Skeletal muscle satellite cell (primary cell): ENCODE data around the gene PIP.
A peak's percentile ranks its signal among the peaks of the same experiment; 100 is the strongest.
"Not testable (repeated sequence)": the region's sequence is repeated elsewhere in the genome, so short reads cannot be mapped to it uniquely, and the experiment has no call there.

Experiments
- H3K27me3 ChIP-seq: 2 replicates; pipeline ENCODE4 v1.7.0; 2013; ENCODE audit warnings: low read length; ENCODE audit not compliant: control insufficient read depth, insufficient read depth
- H3K36me3 ChIP-seq: 2 replicates; pipeline ENCODE4 v1.7.0; 2013; ENCODE audit warnings: mild to moderate bottlenecking, control low read depth, low read length; ENCODE audit not compliant: insufficient read depth
- H3K4me1 ChIP-seq: 2 replicates; pipeline ENCODE4 v1.7.0; 2013; ENCODE audit warnings: low read length; ENCODE audit not compliant: control insufficient read depth, insufficient read depth
- H3K4me2 ChIP-seq: 2 replicates; pipeline ENCODE4 v1.7.0; 2013; ENCODE audit warnings: mild to moderate bottlenecking, low read length
- H3K4me3 ChIP-seq: 2 replicates; pipeline ENCODE4 v1.7.0; 2013; ENCODE audit warnings: low read length
- H3K9ac ChIP-seq: 2 replicates; pipeline ENCODE4 v1.7.0; 2013; ENCODE audit warnings: mild to moderate bottlenecking, low read depth, low read length, moderate library complexity
- H3K9me3 ChIP-seq: replicated peaks from 2 replicates; pipeline ENCODE4 v1.7.0; 2013; ENCODE audit warnings: mild to moderate bottlenecking, control low read depth, low read length

PIP gene

DNA sequence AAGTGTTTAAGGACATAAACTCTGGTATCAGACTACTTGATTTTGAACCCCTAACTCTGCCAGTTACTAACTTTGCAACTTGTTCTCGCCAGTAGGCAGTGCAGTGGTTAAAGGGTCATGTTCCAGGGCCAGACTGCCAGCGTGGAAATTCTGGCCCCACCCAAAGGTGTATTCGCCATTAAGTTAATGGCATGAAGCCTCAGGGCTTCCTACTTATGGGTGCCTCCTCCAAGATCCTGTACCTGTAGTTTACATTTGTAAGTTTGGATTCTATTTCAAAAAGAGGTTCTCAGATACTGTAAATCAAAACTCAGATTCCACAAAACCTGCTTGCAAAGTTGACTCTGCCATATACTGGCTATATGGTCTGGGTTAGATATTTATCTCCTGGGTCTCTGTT, 2.8 kb upstream of the PIP start:
- Histone ChIP-seq H3K9ac (no peak overlapping the region), H3K4me2 (no peak overlapping the region), H3K9me3 (no peaks in the 10 kb centered on the region), H3K27me3 (no peaks in the 10 kb centered on the region), H3K4me1 (peaks cover 27% of the 10 kb centered on the region), H3K4me3 (no peak overlapping the region), H3K36me3 (no peaks in the 10 kb centered on the region)

- Histone ChIP-seq H3K27me3 (no peaks in the 10 kb centered on the region), H3K9me3 (no peaks in the 10 kb centered on the region), H3K9ac (no peak overlapping the region), H3K4me2 (no peak overlapping the region), H3K4me3 (no peak overlapping the region), H3K4me1 (peaks cover 27% of the 10 kb centered on the region), H3K36me3 (no peaks in the 10 kb centered on the region)
Observed at GRCh38 chr7:143129477-143129876, 2.4 kb upstream of the PIP start.

GRCh38 chr7:143130541-143130940, 1.3 kb upstream of the PIP start:
- H3K4me1 ChIP-seq, result peaks cover 25% of the 10 kb centered on the region
- H3K4me3 ChIP-seq, result no peak overlapping the region
- no peaks in the 10 kb centered on the region for H3K27me3 ChIP-seq
- no peak overlapping the region for H3K9ac ChIP-seq
- no peaks in the 10 kb centered on the region for H3K36me3 ChIP-seq
- no peaks in the 10 kb centered on the region for H3K9me3 ChIP-seq
- no peak overlapping the region for H3K4me2 ChIP-seq

- Histone ChIP-seq H3K27me3 (no peaks in the 10 kb centered on the region), H3K9ac (no peak overlapping the region), H3K4me2 (no peak overlapping the region), H3K4me3 (no peak overlapping the region), H3K36me3 (no peaks in the 10 kb centered on the region), H3K9me3 (no peaks in the 10 kb centered on the region), H3K4me1 (no peaks in the 10 kb centered on the region)
Observed at GRCh38 chr7:143147070-143147469, 15.2 kb downstream of the PIP start.

DNA sequence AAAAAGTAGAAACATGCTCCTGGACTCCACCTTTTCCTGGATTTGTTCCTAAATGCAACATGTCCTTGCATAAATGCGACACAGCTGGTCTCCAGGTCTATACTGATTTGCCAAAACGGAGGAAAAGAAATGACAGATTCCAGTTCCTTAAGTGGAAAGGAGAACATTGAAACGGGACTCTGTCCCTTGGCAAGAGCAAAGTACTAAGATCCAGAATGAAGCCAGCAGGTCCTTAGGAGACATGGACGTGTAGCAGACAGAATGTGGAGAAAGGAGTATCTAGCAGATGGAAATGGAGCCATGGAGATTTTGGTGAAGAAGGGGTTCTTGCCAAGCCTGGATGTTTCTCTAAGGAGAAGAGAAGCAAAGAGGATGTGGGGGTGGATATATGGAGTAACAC, 16.2 kb downstream of the PIP start:
- Histone ChIP-seq H3K4me3 (no peak overlapping the region), H3K4me1 (no peaks in the 10 kb centered on the region), H3K36me3 (no peaks in the 10 kb centered on the region), H3K4me2 (no peak overlapping the region), H3K9me3 (no peaks in the 10 kb centered on the region), H3K27me3 (no peaks in the 10 kb centered on the region), H3K9ac (no peak overlapping the region)

DNA sequence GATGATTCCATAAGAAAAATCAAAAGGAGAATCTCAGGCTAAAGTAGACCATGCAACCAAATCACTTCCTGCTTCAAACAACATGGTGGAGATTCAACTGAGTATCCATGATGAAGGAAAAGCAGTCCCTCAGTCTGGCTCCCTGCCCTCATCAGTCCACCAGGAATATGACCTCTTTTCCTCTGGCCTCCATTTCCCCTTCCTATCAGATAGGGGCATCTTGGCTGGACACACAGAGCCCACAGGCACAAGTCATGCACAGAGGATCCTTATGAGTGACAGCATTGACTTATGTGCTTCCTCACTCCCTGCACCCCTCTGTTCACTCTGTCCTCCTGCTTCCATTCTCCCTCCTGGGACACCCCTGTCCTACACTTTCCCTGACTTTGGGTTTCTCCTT, 16.8 kb downstream of the PIP start:
- H3K9ac ChIP-seq, result no peak overlapping the region
- no peaks in the 10 kb centered on the region for H3K4me1 ChIP-seq
- H3K4me3 ChIP-seq, result no peak overlapping the region
- no peak overlapping the region for H3K4me2 ChIP-seq
- H3K36me3 ChIP-seq, result no peaks in the 10 kb centered on the region
- H3K9me3 ChIP-seq, result no peaks in the 10 kb centered on the region
- no peaks in the 10 kb centered on the region for H3K27me3 ChIP-seq

DNA sequence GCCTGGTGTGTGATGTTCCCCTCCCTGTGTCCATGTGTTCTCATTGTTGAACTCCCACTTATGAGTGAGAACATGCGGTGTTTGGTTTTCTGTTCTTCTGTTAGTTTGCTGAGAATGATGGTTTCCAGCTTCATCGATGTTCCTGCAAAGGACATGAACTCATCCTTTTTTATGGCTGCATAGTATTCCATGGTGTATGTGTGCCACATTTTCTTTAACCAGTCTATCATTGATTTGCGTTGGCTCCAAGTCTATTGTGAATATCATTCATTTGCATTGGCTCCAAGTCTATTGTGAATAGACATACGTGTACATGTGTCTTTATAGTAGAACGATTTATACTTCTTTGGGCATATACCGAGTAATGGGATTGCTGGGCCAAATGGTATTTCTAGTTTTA, 18.8 kb downstream of the PIP start:
- H3K9ac ChIP-seq, H3K9me3 ChIP-seq, H3K4me3 ChIP-seq, H3K36me3 ChIP-seq, H3K4me1 ChIP-seq, H3K27me3 ChIP-seq, H3K4me2 ChIP-seq: not testable (repeated sequence)

DNA sequence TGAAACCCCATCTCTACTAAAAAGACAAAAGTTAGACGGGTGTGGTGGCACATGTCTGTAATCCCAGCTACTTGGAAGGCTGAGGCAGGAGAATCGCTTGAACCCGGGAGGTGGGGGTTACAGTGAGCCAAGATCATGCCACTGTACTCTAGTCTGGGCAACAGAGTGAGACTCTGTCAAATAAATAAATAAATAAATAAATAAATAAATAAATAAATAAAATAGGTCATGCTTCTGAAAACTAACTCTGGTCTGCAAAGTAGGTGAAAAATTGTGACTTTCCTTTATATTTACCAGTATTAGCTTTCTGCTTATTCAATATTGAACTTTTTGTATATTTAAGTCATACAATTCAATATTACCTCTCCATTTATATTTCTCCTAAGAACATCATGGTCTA, 26.7 kb downstream of the PIP start:
- not testable (repeated sequence) for H3K9me3 ChIP-seq, H3K36me3 ChIP-seq, H3K4me1 ChIP-seq, H3K27me3 ChIP-seq, H3K4me3 ChIP-seq, H3K4me2 ChIP-seq, H3K9ac ChIP-seq

GRCh38 chr7:143171697-143172096, 39.8 kb downstream of the PIP start:
- H3K27me3 ChIP-seq, result no peaks in the 10 kb centered on the region
- no peaks in the 10 kb centered on the region for H3K4me1 ChIP-seq
- peak overlapping the region; percentile 0 for H3K9ac ChIP-seq
- no peak overlapping the region for H3K4me3 ChIP-seq
- H3K4me2 ChIP-seq, result peak overlapping the region; percentile 68
- no peaks in the 10 kb centered on the region for H3K9me3 ChIP-seq
- no peaks in the 10 kb centered on the region for H3K36me3 ChIP-seq

DNA sequence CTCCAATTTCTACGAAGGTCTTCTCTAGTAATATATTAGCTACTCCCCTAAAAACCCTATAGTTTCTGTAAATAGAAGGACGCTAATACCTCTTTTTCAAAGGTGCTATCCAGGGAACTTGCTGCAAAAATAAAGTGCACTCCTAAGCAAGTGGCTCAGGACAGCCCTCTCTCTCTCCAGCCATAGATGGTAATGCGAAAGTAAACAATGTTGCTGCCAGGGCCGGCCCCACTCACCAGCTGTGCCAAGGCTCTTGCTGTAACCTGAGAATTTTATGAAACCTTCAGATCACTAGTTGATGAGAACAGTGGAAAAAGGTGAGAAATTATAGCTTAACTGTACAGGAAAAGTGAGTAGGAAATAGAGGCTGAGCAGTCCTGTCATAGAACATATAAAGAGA, 40.5 kb downstream of the PIP start:
- H3K9me3 ChIP-seq, result no peaks in the 10 kb centered on the region
- H3K4me3 ChIP-seq, result peak overlapping the region; percentile 47
- peak overlapping the region; percentile 68 for H3K4me2 ChIP-seq
- H3K27me3 ChIP-seq, result no peaks in the 10 kb centered on the region
- peak overlapping the region; percentile 0 for H3K9ac ChIP-seq
- H3K4me1 ChIP-seq, result no peaks in the 10 kb centered on the region
- no peaks in the 10 kb centered on the region for H3K36me3 ChIP-seq

GRCh38 chr7:143176128-143176527, 44.3 kb downstream of the PIP start:
- H3K9ac ChIP-seq, result no peak overlapping the region
- H3K4me2 ChIP-seq, result no peak overlapping the region
- H3K36me3 ChIP-seq, result no peaks in the 10 kb centered on the region
- no peaks in the 10 kb centered on the region for H3K4me1 ChIP-seq
- H3K27me3 ChIP-seq, result no peaks in the 10 kb centered on the region
- H3K4me3 ChIP-seq, result no peak overlapping the region
- H3K9me3 ChIP-seq, result peaks cover 4% of the 10 kb centered on the region

DNA sequence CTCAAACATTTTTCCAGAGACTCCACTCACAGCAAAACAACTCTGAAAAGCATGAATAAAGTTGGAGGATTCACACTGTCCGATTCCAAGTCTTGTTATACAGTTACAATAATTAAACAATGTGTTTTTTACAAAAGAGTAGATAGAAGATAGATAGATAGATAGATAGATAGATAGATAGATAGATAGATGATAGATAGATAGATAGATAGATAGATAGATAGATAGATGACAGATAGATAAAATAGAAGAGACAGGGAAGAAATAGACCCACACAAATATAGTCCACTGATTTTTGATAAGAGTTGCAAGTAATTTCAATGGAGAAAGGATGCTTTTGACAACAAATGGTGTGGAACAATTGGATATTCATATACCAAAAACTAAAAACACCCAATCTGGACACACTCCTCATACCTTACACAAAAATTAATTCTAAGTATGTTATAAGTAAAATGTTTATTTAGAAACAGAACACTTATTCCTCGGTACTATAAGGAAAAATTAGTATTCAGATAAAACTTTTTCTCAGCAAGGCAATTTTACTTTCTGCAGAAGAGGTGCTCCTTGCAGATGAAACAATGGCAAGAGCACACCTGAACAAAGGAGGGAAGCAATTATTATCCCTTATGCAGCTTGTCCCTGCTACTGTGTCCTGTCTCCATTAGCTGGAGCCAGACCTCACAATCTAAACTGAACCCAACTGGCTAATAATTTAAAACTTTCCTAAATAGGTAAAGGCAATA, 45.7 kb downstream of the PIP start:
- no peak overlapping the region for H3K9ac ChIP-seq
- H3K4me2 ChIP-seq, result no peak overlapping the region
- H3K4me3 ChIP-seq, result no peak overlapping the region
- H3K27me3 ChIP-seq, result no peaks in the 10 kb centered on the region
- H3K9me3 ChIP-seq, result peaks cover 4% of the 10 kb centered on the region
- H3K36me3 ChIP-seq, result no peaks in the 10 kb centered on the region
- H3K4me1 ChIP-seq, result no peaks in the 10 kb centered on the region
